Natural killer cell (primary cell): ENCODE measurements around the gene PLAGL1. TPM values are rescaled to one million over a fixed set of nuclear protein-coding genes. Genes with fewer than 3 reads are reported as not detected.

Experiments
- ATAC-seq, 3 donors: fragments of 150-1000 bp in 2 of 3; fragments of 200-7000 bp in 1 of 3; cut with Tn5 transposase; 1 replicate in 1 of 3; 2 replicates in 2 of 3; pipeline ENCODE4 v1.10.0; 2021; ENCODE audit warnings: mild to moderate bottlenecking in 2 of 3, moderate library complexity in 2 of 3
- DNase-seq, 2 donors: peaks; one replicate each; pipeline versions ENCODE4 v3.0.0 to v3.0.0-alpha.2; 2013 to 2021; ENCODE audit warnings: mixed read lengths in 1 of 2
- H3K27ac ChIP-seq: one replicate; pipeline ENCODE4 v1.5.1; 2013; ENCODE audit warnings: mild to moderate bottlenecking, low read length
- H3K27me3 ChIP-seq: one replicate; pipeline ENCODE4 v1.6.1; 2013; ENCODE audit warnings: low read length; ENCODE audit not compliant: control insufficient read depth, insufficient read depth
- H3K36me3 ChIP-seq: one replicate; pipeline ENCODE4 v1.6.1; 2013; ENCODE audit warnings: low read length; ENCODE audit not compliant: control insufficient read depth, insufficient read depth
- H3K4me1 ChIP-seq: one replicate; pipeline ENCODE4 v1.6.1; 2013; ENCODE audit warnings: low read length; ENCODE audit not compliant: control insufficient read depth, insufficient read depth
- H3K4me3 ChIP-seq: one replicate; pipeline ENCODE4 v1.5.1; 2013; ENCODE audit warnings: low read length
- H3K9me3 ChIP-seq: one replicate; pipeline ENCODE4 v1.6.1; 2013; ENCODE audit warnings: low read length; ENCODE audit not compliant: control insufficient read depth, insufficient read depth
- H3K27ac Mint-ChIP-seq, 2 donors: one replicate each; pipeline ENCODE4 v1.8.0; 2022; ENCODE audit warnings: mild to moderate bottlenecking in 2 of 2, mixed read lengths in 2 of 2, moderate library complexity in 1 of 2
- H3K27me3 Mint-ChIP-seq, 2 donors: one replicate each; pipeline ENCODE4 v1.8.0; 2022; ENCODE audit warnings: low read depth in 2 of 2, mixed read lengths in 2 of 2
- H3K36me3 Mint-ChIP-seq: one replicate; pipeline ENCODE4 v1.8.0; 2022; ENCODE audit warnings: mixed read lengths
- H3K4me1 Mint-ChIP-seq, 2 donors: one replicate each; pipeline ENCODE4 v1.8.0; 2022; ENCODE audit warnings: mixed read lengths in 2 of 2
- H3K4me3 Mint-ChIP-seq: one replicate; pipeline ENCODE4 v1.8.0; 2022; ENCODE audit warnings: mild to moderate bottlenecking, moderate library complexity, mixed read lengths
- H3K9me3 Mint-ChIP-seq, 2 donors: one replicate each; pipeline ENCODE4 v1.8.0; 2022; ENCODE audit warnings: mixed read lengths in 2 of 2
- CTCF ChIP-seq: fragments of 200-600 bp; IDR thresholded peaks from one replicate; pipeline ENCODE4 v1.8.0; 2022; ENCODE audit warnings: antibody characterized with exemption
- WGBS: methylation state at CpG from one replicate; pipeline ENCODE4 v1.1.7; 2013; ENCODE audit warnings: missing lambda C conversion rate; ENCODE audit not compliant: insufficient coverage; 5-methylcytosine and 5-hydroxymethylcytosine counted together
- intact Hi-C: fragments of 100-400 bp; cut with micrococcal nuclease; formaldehyde crosslinking; loops from one replicate; pipeline ENCODE4 v1.14.2; 2022
- total RNA-seq, 4 donors: library from RNA; stranded (reverse); fragments of 120-200 nt in 1 of 4; gene quantifications; one replicate each; pipeline versions ENCODE4 v1.2.3 to v1.2.4, GENCODE V29; 2013 to 2022

Gene PLAGL1
- total RNA-seq, 3 donors from 2014 or later (not counting 1 experiment from before 2014, with no cell fraction given), result 4.9 to 12.2 (median 6.8) TPM

DNA sequence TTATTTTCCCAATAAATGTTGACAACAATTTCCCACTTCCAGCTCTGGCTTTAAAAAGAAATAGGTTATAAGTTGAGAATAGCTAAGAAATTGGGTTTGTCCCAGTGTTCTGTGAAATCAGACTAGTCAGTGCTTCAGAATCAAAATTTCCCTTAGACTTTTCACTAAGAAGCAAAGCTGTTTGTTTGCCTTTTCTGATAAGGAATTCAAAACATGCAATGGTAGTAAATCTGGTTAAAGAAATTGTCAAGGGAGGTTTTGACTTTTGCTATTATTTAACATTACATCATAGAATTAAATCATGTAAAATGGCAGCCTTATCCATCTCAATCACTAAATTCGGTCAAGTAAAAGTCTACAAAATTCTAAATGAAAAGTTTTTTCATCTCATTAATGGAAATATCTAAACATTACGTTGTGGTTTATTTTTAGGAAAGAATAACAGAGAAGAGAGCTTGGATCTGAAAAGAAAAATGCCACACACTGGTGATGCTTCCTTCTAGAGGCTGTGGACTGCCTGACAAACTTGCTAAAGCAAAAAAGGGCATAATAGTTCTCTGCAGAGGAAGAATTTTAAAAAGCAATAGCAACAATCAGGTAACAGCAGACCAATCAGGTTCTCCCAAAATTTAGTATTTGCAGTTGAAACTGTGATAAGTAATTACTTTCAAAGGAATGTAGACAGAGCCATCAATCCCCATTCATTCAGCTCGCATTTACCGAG, 36.4 kb downstream of the PLAGL1 start:
- H3K27me3 Mint-ChIP-seq, result peaks cover 0 to 16% of the 10 kb centered on the region in 2 donors
- ATAC-seq, result no peak
- Histone ChIP-seq H3K36me3 (no peaks in the 10 kb centered on the region), H3K4me1 (no peaks in the 10 kb centered on the region), H3K27me3 (no peaks in the 10 kb centered on the region), H3K4me3 (no peak overlapping the region), H3K27ac (no peak overlapping the region), H3K9me3 (no peaks in the 10 kb centered on the region)
- H3K4me3 Mint-ChIP-seq, result no peak overlapping the region
- no peaks in the 10 kb centered on the region for H3K4me1 Mint-ChIP-seq
- no peak for DNase-seq
- TF ChIP-seq CTCF, result no peak
- 100% methylated on average over 4 of the region's 4 CpGs for WGBS
- no peak overlapping the region for H3K27ac Mint-ChIP-seq
- H3K36me3 Mint-ChIP-seq, result no peaks in the 10 kb centered on the region
- H3K9me3 Mint-ChIP-seq, result no peaks in the 10 kb centered on the region
- intact Hi-C loops, result no loop called here

GRCh38 chr6:143970456-143971218, 37.4 kb downstream of the PLAGL1 start:
- Mint-ChIP-seq H3K27me3 (peaks cover 0 to 16% of the 10 kb centered on the region in 2 donors), H3K9me3 (no peaks in the 10 kb centered on the region), H3K36me3 (no peaks in the 10 kb centered on the region), H3K4me1 (peaks cover 8 to 10% of the 10 kb centered on the region in 2 donors), H3K4me3 (no peak overlapping the region), H3K27ac (no peak overlapping the region)
- no peak overlapping the region for H3K4me3 ChIP-seq
- DNase-seq (no peak), ATAC-seq (no peak)
- no peaks in the 10 kb centered on the region for H3K9me3 ChIP-seq
- TF ChIP-seq CTCF, result no peak
- H3K27me3 ChIP-seq, result no peaks in the 10 kb centered on the region
- H3K36me3 ChIP-seq, result no peaks in the 10 kb centered on the region
- intact Hi-C loops, result no loop called here
- H3K27ac ChIP-seq, result no peak overlapping the region
- WGBS, result 97% methylated on average over 4 of the region's 6 CpGs
- H3K4me1 ChIP-seq, result no peaks in the 10 kb centered on the region

- Histone ChIP-seq H3K27me3 (no peaks in the 10 kb centered on the region), H3K4me1 (no peaks in the 10 kb centered on the region), H3K9me3 (no peaks in the 10 kb centered on the region), H3K4me3 (no peak overlapping the region), H3K27ac (no peak overlapping the region), H3K36me3 (no peaks in the 10 kb centered on the region)
- no peak overlapping the region for H3K27ac Mint-ChIP-seq
- WGBS, result no CpG with 5 or more reads among the region's 2 CpGs
- no peak overlapping the region for H3K4me3 Mint-ChIP-seq
- H3K9me3 Mint-ChIP-seq, result no peaks in the 10 kb centered on the region
- ATAC-seq, result no peak
- no peaks in the 10 kb centered on the region for H3K36me3 Mint-ChIP-seq
- H3K27me3 Mint-ChIP-seq, result peaks cover 0 to 16% of the 10 kb centered on the region in 2 donors
- no peak for TF ChIP-seq CTCF
- intact Hi-C loops, result no loop called here
- no peak for DNase-seq
- peaks cover 11 to 17% of the 10 kb centered on the region in 2 donors for H3K4me1 Mint-ChIP-seq
These were observed 39.0 kb downstream of the PLAGL1 start for GRCh38 chr6:143969077-143969476.
